K562 (cell line): Measurements from ENCODE around the gene ZMIZ1. TPM values are rescaled to one million over a fixed set of nuclear protein-coding genes. Genes with fewer than 3 reads are reported as not detected.

ENCODE experiments used
- AFF4 ChIP-seq: sonication (generic); formaldehyde crosslinking; IDR thresholded peaks from 2 replicates; pipeline ENCODE4 v1.8.0; 2023; ENCODE audit warnings: mild to moderate bottlenecking, missing genetic modification reagents
- ARNT ChIP-seq, 2 experiments: fragments of 450-650 bp; IDR thresholded peaks; 2 replicates each; pipeline ENCODE4 v1.6.1; 2016; ENCODE audit warnings: mild to moderate bottlenecking in 1 of 2
- ELF2 ChIP-seq: fragments of 250-450 bp; sonication (Bioruptor Pico); IDR thresholded peaks from 2 replicates; pipeline ENCODE4 v1.5.0; 2021; ENCODE audit warnings: mild to moderate bottlenecking
- EZH2 ChIP-seq: IDR thresholded peaks from 2 replicates; pipeline ENCODE4 v1.6.1; 2012; ENCODE audit warnings: low read depth, mild to moderate bottlenecking, inconsistent platforms, low read length, borderline replicate concordance
- FOXP4 ChIP-seq: sonication (generic); formaldehyde crosslinking; IDR thresholded peaks from 2 replicates; pipeline ENCODE4 v1.8.0; 2022; ENCODE audit warnings: mild to moderate bottlenecking, missing genetic modification reagents, borderline replicate concordance
- HES1 ChIP-seq: fragments of 450-650 bp; IDR thresholded peaks from 2 replicates; pipeline ENCODE4 v1.6.1; 2016; ENCODE audit warnings: low read depth, mild to moderate bottlenecking, moderate library complexity
- MAZ ChIP-seq, 2 experiments: fragments of 450-650 bp in 1 of 2; sonication (generic) in 1 of 2; formaldehyde crosslinking; IDR thresholded peaks in 1 of 2; conservative IDR thresholded peaks in 1 of 2; 2 replicates each; pipeline versions ENCODE4 v1.4.0 to v1.5.0; 2020; ENCODE audit warnings: mild to moderate bottlenecking in 1 of 2, missing genetic modification reagents in 1 of 2
- NCOA6 ChIP-seq: fragments of 450-650 bp; IDR thresholded peaks from 2 replicates; pipeline ENCODE4 v1.6.1; 2017; ENCODE audit warnings: mild to moderate bottlenecking
- SNRNP70 ChIP-seq: fragments of 200-400 bp; formaldehyde crosslinking; optimal IDR thresholded peaks from 2 replicates; pipeline ENCODE3; 2017; ENCODE audit warnings: low read depth, low read length
- ZBTB49 ChIP-seq: sonication (generic); formaldehyde crosslinking; IDR thresholded peaks from 2 replicates; pipeline ENCODE4 v1.8.0; 2022; ENCODE audit warnings: missing genetic modification reagents, mild to moderate bottlenecking, borderline replicate concordance
- polyA plus RNA-seq, 8 experiments: library from polyadenylated mRNA; depleted of rRNA in 4 of 8; stranded (reverse) in 5 of 8; unstranded in 3 of 8; fragments of >200 nt; fragmentation: Nextera tagmentation in 2 of 8; fragmentation: Illumina TruSeq in 1 of 8; extraction: Ambion mirVana in 2 of 8; extraction: Trizol in 1 of 8; gene quantifications; 2 replicates each; pipeline versions ENCODE4 v1.2.1 to v1.2.3, GENCODE V29; 2011 to 2014; ENCODE audit warnings: inconsistent platforms in 1 of 8, missing spikeins in 1 of 8
- total RNA-seq, 7 experiments: library from RNA; depleted of rRNA in 6 of 7; stranded (reverse); fragments of >200 nt in 6 of 7; fragmentation: Illumina TruSeq in 2 of 7; extraction: Trizol in 2 of 7; gene quantifications; 2 replicates each; pipeline versions ENCODE4 v1.2.1 to v1.2.3, GENCODE V29; 2011 to 2021; ENCODE audit warnings: low replicate concordance in 1 of 7

ZMIZ1 gene
- total and polyA plus RNA-seq, 9 of the 15 experiments (the other 6 are each of a cell fraction or from before 2014, with no cell fraction given): 1.0 to 37.3 (median 4.3) TPM

- TF ChIP-seq ZBTB49 (CRISPR knock-in tag) (no peak), SNRNP70 (no peak), MAZ (CRISPR knock-in tag; conservative IDR thresholded peaks at IDR 0.05 in 1 of 2, IDR thresholded peaks at IDR 0.05 in 1 of 2) (0 out of 4 replicates have a peak, but pooled peaks of 1 of the 2 experiments have one; percentile 20), AFF4 (CRISPR knock-in tag) (no peak), HES1 (no peak), NCOA6 (no peak), FOXP4 (no peak), EZH2 (no peak), ELF2 (CRISPR knock-in tag) (peak; percentile 55; the same call in 1 of the 2 replicates), ARNT (IDR thresholded peaks at IDR 0.05) (no peak)
Observed at GRCh38 chr10:79188154-79188965, 119.6 kb downstream of the ZMIZ1 start (continued).
